OCI-LY3 (cell line): ENCODE measurements around the gene DOCK10.

Source experiments
- CTCF ChIP-seq: fragments of 200-600, 300-600 bp; sonication (generic); IDR thresholded peaks from 2 replicates; pipeline ENCODE4 v1.5.1; 2014; ENCODE audit warnings: antibody characterized with exemption, low read length, low read depth
- EZH2phosphoT487 ChIP-seq: fragments of 200-600 bp; shearing (Covaris generic); IDR thresholded peaks from 2 replicates; pipeline ENCODE4 v1.6.1; 2018; ENCODE audit warnings: antibody characterized with exemption, mixed run types, low read depth

- TF ChIP-seq CTCF = no peak
- TF ChIP-seq EZH2phosphoT487 = no peak
These were observed 114.6 kb downstream of the DOCK10 start for GRCh38 chr2:224927646-224928173.
